H1 (cell line): ENCODE measurements around the gene POMP. TPM values are rescaled to one million over a fixed set of nuclear protein-coding genes. Genes with fewer than 3 reads are reported as not detected.

Experiments used
- CEBPB ChIP-seq: IDR thresholded peaks from 2 replicates; pipeline ENCODE4 v1.6.1; 2012; ENCODE audit warnings: low read depth, low read length
- CHD1 ChIP-seq: IDR thresholded peaks from 2 replicates; pipeline ENCODE4 v1.6.1; 2012; ENCODE audit warnings: low read depth, low read length, improper control_type of control experiment
- CTBP2 ChIP-seq: IDR thresholded peaks from 2 replicates; pipeline ENCODE4 v1.7.0; 2011; ENCODE audit warnings: borderline replicate concordance, mild to moderate bottlenecking, moderate library complexity, mixed read lengths, low read length; ENCODE audit not compliant: insufficient read depth, insufficient read length
- E2F6 ChIP-seq: IDR thresholded peaks from 2 replicates; pipeline ENCODE4 v1.6.1; 2012; ENCODE audit warnings: inconsistent platforms
- JUND ChIP-seq: IDR thresholded peaks from 2 replicates; pipeline ENCODE4 v1.6.1; 2011; ENCODE audit warnings: mild to moderate bottlenecking, improper control_type of control experiment, low read length
- MAX ChIP-seq: IDR thresholded peaks from 2 replicates; pipeline ENCODE4 v1.6.1; 2012; ENCODE audit warnings: inconsistent platforms
- NANOG ChIP-seq: IDR thresholded peaks from 2 replicates; pipeline ENCODE4 v1.6.1; 2011; ENCODE audit warnings: low read length, low read depth, mild to moderate bottlenecking, inconsistent platforms; ENCODE audit not compliant: insufficient read depth, poor library complexity, severe bottlenecking
- NRF1 ChIP-seq: IDR thresholded peaks from 2 replicates; pipeline ENCODE4 v1.6.1; 2011; ENCODE audit warnings: mild to moderate bottlenecking, low read depth, low read length, improper control_type of control experiment
- PHF8 ChIP-seq: fragments of 200-600 bp; sonication (generic); conservative IDR thresholded peaks from 2 replicates; pipeline ENCODE4 v1.7.1; 2012; ENCODE audit warnings: low read depth, mild to moderate bottlenecking, inconsistent platforms, low read length, moderate library complexity
- POU5F1 ChIP-seq: IDR thresholded peaks from 2 replicates; pipeline ENCODE4 v1.6.1; 2011; ENCODE audit warnings: low read depth, mild to moderate bottlenecking, low read length, moderate library complexity
- SIRT6 ChIP-seq: IDR thresholded peaks from one replicate; pipeline ENCODE4 v1.7.1; 2012; ENCODE audit warnings: low read length, inconsistent platforms
- polyA plus RNA-seq, 7 experiments: library from polyadenylated mRNA; depleted of rRNA in 3 of 7; stranded (reverse) in 5 of 7; unstranded in 2 of 7; fragments of >200 nt in 5 of 7; fragments of 200-250 nt in 2 of 7; gene quantifications; 1 replicate in 5 of 7; 2 replicates in 1 of 7; 4 replicates in 1 of 7; pipeline versions ENCODE4 v1.2.1 to v1.2.3, GENCODE V29; 2011 to 2013; ENCODE audit warnings: missing spikeins in 2 of 7, mixed read lengths in 2 of 7
- total RNA-seq: library from RNA; stranded (reverse); fragmentation: NEBNext Ultra II Directional; extraction: Animal tissue kit (Norgen Biotek cat#: 25700); gene quantifications from 2 replicates; pipeline ENCODE4 v1.2.1, GENCODE V29; 2021

Gene POMP
- total and polyA plus RNA-seq, 2 of the 8 experiments (the other 6 are each of a cell fraction or from before 2014, with no cell fraction given): 38.4 to 115 TPM

- TF ChIP-seq E2F6 (no peak), MAX (no peak), NANOG (no peak), NRF1 (no peak), POU5F1 (no peak), CHD1 (no peak), JUND (no peak), CTBP2 (no peak), CEBPB (no peak), PHF8 (no peak), SIRT6 (no peak)
Measured at GRCh38 chr13:28609926-28610325, 49.0 kb upstream of the POMP start (continued).
